GM18867 (cell line): Measurements from ENCODE around the gene TCF3.

Experiments
- ATAC-seq: cut with Tn5 transposase; IDR thresholded peaks from one replicate; pipeline ENCODE4 v1.9.1; 2021; ENCODE audit warnings: mild to moderate bottlenecking, moderate library complexity; ENCODE audit not compliant: unreplicated experiment

Gene TCF3

GRCh38 chr19:1590641-1591397, 61.6 kb downstream of the TCF3 start:
- no peak for ATAC-seq

GRCh38 chr19:1587872-1588271, 64.5 kb downstream of the TCF3 start:
- no peak for ATAC-seq

GRCh38 chr19:1585243-1585580, 67.2 kb downstream of the TCF3 start:
- no peak for ATAC-seq

- ATAC-seq = no peak
Measured at GRCh38 chr19:1584500-1585242, 67.7 kb downstream of the TCF3 start.

GRCh38 chr19:1582201-1582600, 70.2 kb downstream of the TCF3 start:
- ATAC-seq = no peak

GRCh38 chr19:1580957-1581356, 71.5 kb downstream of the TCF3 start:
- ATAC-seq = no peak

- ATAC-seq = no peak
Measured at GRCh38 chr19:1580382-1580781, 72.0 kb downstream of the TCF3 start.

GRCh38 chr19:1579222-1579621, 73.2 kb downstream of the TCF3 start:
- no peak for ATAC-seq

- ATAC-seq = no peak
Measured at GRCh38 chr19:1577929-1578618, 74.3 kb downstream of the TCF3 start.

GRCh38 chr19:1577090-1577928, 75.1 kb downstream of the TCF3 start:
- no peak for ATAC-seq

GRCh38 chr19:1576242-1577089, 75.9 kb downstream of the TCF3 start:
- ATAC-seq = no peak

GRCh38 chr19:1575323-1576241, 76.8 kb downstream of the TCF3 start:
- no peak for ATAC-seq

- no peak for ATAC-seq
Measured at GRCh38 chr19:1574354-1575136, 77.9 kb downstream of the TCF3 start.

GRCh38 chr19:1572795-1573194, 79.6 kb downstream of the TCF3 start:
- no peak for ATAC-seq

- no peak for ATAC-seq
Measured at GRCh38 chr19:1571358-1571757, 81.1 kb downstream of the TCF3 start.

GRCh38 chr19:1570836-1571235, 81.6 kb downstream of the TCF3 start:
- ATAC-seq = no peak

GRCh38 chr19:1569997-1570396, 82.4 kb downstream of the TCF3 start:
- no peak for ATAC-seq

GRCh38 chr19:1568320-1569019, 83.9 kb downstream of the TCF3 start, which contains the start of gene MEX3D:
MEX3D (minus strand) TSS chr19:1568325; CDS start chr19:1568058, 267 bp downstream.
- ATAC-seq = no peak
